Kidney (tissue), 14 donors: Measurements from ENCODE around the gene NRF1. TPM values are rescaled to one million over a fixed set of nuclear protein-coding genes. Genes with fewer than 3 reads are reported as not detected.
"Not testable (repeated sequence)": the region's sequence is repeated elsewhere in the genome, so short reads cannot be mapped to it uniquely, and the experiment has no call there.

Experiments
- DNase-seq, 5 donors: peaks; one replicate each; pipeline ENCODE4 v3.0.0-alpha.2; 2013 to 2020
- FAIRE-seq: peaks from 2 replicates; lab custom pipeline; 2012; peaks lifted over from hg19 to GRCh38; lab: Jason Lieb, UNC
- H3K27ac ChIP-seq, 2 donors: one replicate each; pipeline ENCODE4 v1.7.0; 2013; ENCODE audit warnings: low read depth in 2 of 2, low read length in 2 of 2, inconsistent platforms in 1 of 2
- H3K27me3 ChIP-seq: one replicate; pipeline ENCODE4 v1.7.1; 2013; ENCODE audit warnings: low read length, inconsistent platforms; ENCODE audit not compliant: control insufficient read depth, insufficient read depth
- H3K36me3 ChIP-seq, 3 donors: one replicate each; pipeline versions ENCODE4 v1.7.0 to v1.7.1; 2013; ENCODE audit warnings: low read length in 3 of 3, control low read depth in 1 of 3, inconsistent platforms in 1 of 3; ENCODE audit not compliant: insufficient read depth in 3 of 3, control insufficient read depth in 2 of 3
- H3K4me1 ChIP-seq, 3 donors: one replicate each; pipeline versions ENCODE4 v1.7.0 to v1.7.1; 2013; ENCODE audit warnings: low read length in 3 of 3, inconsistent platforms in 1 of 3, low read depth in 1 of 3; ENCODE audit not compliant: control insufficient read depth in 2 of 3, insufficient read depth in 2 of 3
- H3K4me3 ChIP-seq, 3 donors: one replicate each; pipeline versions ENCODE4 v1.7.0 to v1.8.1; 2013; ENCODE audit warnings: low read length in 3 of 3, control low read depth in 1 of 3, inconsistent platforms in 1 of 3
- H3K9ac ChIP-seq, 3 donors: one replicate each; pipeline versions ENCODE4 v1.7.0 to v1.7.1; 2013; ENCODE audit warnings: low read length in 3 of 3, control low read depth in 1 of 3, inconsistent platforms in 1 of 3
- H3K9me3 ChIP-seq, 3 donors: one replicate each; pipeline versions ENCODE4 v1.7.0 to v1.7.1; 2013; ENCODE audit warnings: low read length in 3 of 3, control low read depth in 1 of 3, inconsistent platforms in 1 of 3; ENCODE audit not compliant: control insufficient read depth in 2 of 3, insufficient read depth in 1 of 3
- CTCF ChIP-seq: IDR thresholded peaks from 3 replicates; pipeline ENCODE4 v1.5.1; 2012; ENCODE audit warnings: mild to moderate bottlenecking, moderate library complexity, borderline replicate concordance; ENCODE audit not compliant: insufficient read depth; ENCODE audit errors: extremely low read depth
- intact Hi-C: fragments of 100-400 bp; cut with DNase I; formaldehyde crosslinking; loops from one replicate; pipeline ENCODE4 v1.11.1; 2022
- polyA plus RNA-seq: library from polyadenylated mRNA; stranded (reverse); fragments of 350-450 nt; fragmentation: Illumina TruSeq; extraction: RNeasy Lipid Tissue Mini Kit (QIAGEN cat#74804); gene quantifications from one replicate; pipeline ENCODE4 v1.2.3, GENCODE V29; 2014; ENCODE audit warnings: low read depth, low replicate concordance; ENCODE audit not compliant: insufficient read depth
- total RNA-seq: library from RNA; stranded (reverse); fragmentation: NEBNext Ultra II Directional; extraction: Animal tissue kit (Norgen Biotek cat#: 25700); gene quantifications from one replicate; pipeline ENCODE4 v1.2.1, GENCODE V29; 2021
- donor health status: control.
- donor health status: control.
- donor health status: control.
- donor health status: control.
- donor health status: control.
- donor health status: DM: yes; HTN: yes; CAD: no.
- donor health status: Normal renal cell carcinoma (clear cell type).

The NRF1 gene
- total and polyA plus RNA-seq, 2 donors from 2014 or later = 8.8 to 19.4 TPM

- no peak overlapping the region for H3K9ac ChIP-seq
- H3K4me3 ChIP-seq = no peak overlapping the region
- H3K9me3 ChIP-seq = no peaks in the 10 kb centered on the region
- FAIRE-seq = no peak
- no peaks in the 10 kb centered on the region for H3K36me3 ChIP-seq
- TF ChIP-seq CTCF = no peak
- peaks cover 0 to under 1% (median 0%) of the 10 kb centered on the region in 3 donors for H3K4me1 ChIP-seq
- no peak overlapping the region for H3K27ac ChIP-seq
- no peaks in the 10 kb centered on the region for H3K27me3 ChIP-seq
- intact Hi-C loops = no loop called here
- DNase-seq = no peak
These were observed 18.8 kb downstream of the NRF1 start for GRCh38 chr7:129630341-129630740.

- no peak overlapping the region for H3K9ac ChIP-seq
- no peak overlapping the region for H3K27ac ChIP-seq
- peaks cover 0 to 2% (median 0%) of the 10 kb centered on the region in 3 donors for H3K4me1 ChIP-seq
- FAIRE-seq (no peak), DNase-seq (no peak)
- H3K9me3 ChIP-seq = no peaks in the 10 kb centered on the region
- no peaks in the 10 kb centered on the region for H3K36me3 ChIP-seq
- no peak overlapping the region for H3K4me3 ChIP-seq
- no peak for TF ChIP-seq CTCF
- no peaks in the 10 kb centered on the region for H3K27me3 ChIP-seq
- intact Hi-C loops = no loop called here
These were observed 23.0 kb downstream of the NRF1 start for GRCh38 chr7:129634361-129635034.

GRCh38 chr7:129635300-129636029, 23.9 kb downstream of the NRF1 start:
- H3K27ac ChIP-seq = no peak overlapping the region
- H3K9ac ChIP-seq = no peak overlapping the region
- H3K4me3 ChIP-seq = no peak overlapping the region
- FAIRE-seq (no peak), DNase-seq (peak in 4 of 5 donors; percentile 56 to 86 (median 72))
- H3K4me1 ChIP-seq = peaks cover 0 to 2% (median 0%) of the 10 kb centered on the region in 3 donors
- TF ChIP-seq CTCF = peak; percentile 71
- H3K27me3 ChIP-seq = no peaks in the 10 kb centered on the region
- no peaks in the 10 kb centered on the region for H3K9me3 ChIP-seq
- intact Hi-C loops = no loop called here
- H3K36me3 ChIP-seq = no peaks in the 10 kb centered on the region

GRCh38 chr7:129636030-129636550, 24.6 kb downstream of the NRF1 start:
- H3K27ac ChIP-seq, FAIRE-seq, intact Hi-C loops: not testable (repeated sequence)

More at GRCh38 chr7:129636030-129636550, 24.6 kb downstream of the NRF1 start:
- H3K4me1 ChIP-seq, H3K27me3 ChIP-seq, H3K4me3 ChIP-seq, H3K9me3 ChIP-seq, H3K36me3 ChIP-seq, H3K9ac ChIP-seq, DNase-seq: not testable (repeated sequence)
